Stimulated activated CD4-positive, alpha-beta T cell treated with anti-CD3 and anti-CD28 coated beads, Interleukin-12 subunit alpha, Interleukin-12 subunit beta, amount 100 ng/mL, for 48 hours (primary cell): ENCODE data around the gene PAH.
"Not testable (repeated sequence)": the region's sequence is repeated elsewhere in the genome, so short reads cannot be mapped to it uniquely, and the experiment has no call there.

Source experiments
- DNase-seq, 3 donors: peaks; one replicate each; pipeline ENCODE4 v3.0.0-alpha.2; 2020; ENCODE audit warnings: low read depth in 2 of 3, low spot score in 1 of 3

Gene PAH

GRCh38 chr12:102833687-102834441, 83.2 kb downstream of the PAH start:
- DNase-seq, result no peak

- not testable (repeated sequence) for DNase-seq
These were observed 84.2 kb downstream of the PAH start for GRCh38 chr12:102832826-102833225.

DNA sequence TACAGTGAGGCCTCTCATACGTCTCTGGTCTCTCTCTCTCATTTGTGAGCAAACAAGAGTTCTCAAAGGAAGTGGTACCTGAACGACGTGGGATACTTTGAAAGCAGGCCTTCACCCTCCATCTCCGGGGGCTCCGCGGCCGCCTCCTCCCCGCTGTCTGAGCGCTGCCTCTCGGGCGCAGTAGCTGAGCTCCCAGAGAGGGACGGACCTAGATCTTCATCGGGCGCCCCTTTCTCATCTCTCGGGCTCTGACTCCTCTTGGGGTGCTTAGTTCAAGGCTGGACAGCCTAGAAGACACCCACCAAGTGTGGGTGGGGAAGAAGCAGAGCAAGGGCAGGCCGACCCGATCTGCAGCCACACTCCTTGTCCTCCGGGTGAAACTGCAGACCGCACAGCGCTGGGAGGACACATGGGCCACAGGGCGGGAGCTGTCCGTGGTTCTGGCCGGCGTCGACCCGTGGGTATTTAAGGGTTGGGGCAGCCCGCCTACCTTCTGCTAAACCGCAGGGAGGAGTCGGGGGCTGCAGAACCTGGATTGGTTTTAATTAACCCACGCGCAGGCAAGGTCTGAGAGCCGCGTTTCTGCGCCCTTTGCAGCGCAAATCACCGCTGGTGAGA, 92.7 kb downstream of the PAH start:
- DNase-seq, result no peak

GRCh38 chr12:102821149-102821548, 95.9 kb downstream of the PAH start:
- DNase-seq, result no peak

- no peak for DNase-seq
These were observed 100.1 kb downstream of the PAH start for GRCh38 chr12:102816816-102817434.

- no peak for DNase-seq
These were observed 102.2 kb downstream of the PAH start for GRCh38 chr12:102814691-102815367.

DNA sequence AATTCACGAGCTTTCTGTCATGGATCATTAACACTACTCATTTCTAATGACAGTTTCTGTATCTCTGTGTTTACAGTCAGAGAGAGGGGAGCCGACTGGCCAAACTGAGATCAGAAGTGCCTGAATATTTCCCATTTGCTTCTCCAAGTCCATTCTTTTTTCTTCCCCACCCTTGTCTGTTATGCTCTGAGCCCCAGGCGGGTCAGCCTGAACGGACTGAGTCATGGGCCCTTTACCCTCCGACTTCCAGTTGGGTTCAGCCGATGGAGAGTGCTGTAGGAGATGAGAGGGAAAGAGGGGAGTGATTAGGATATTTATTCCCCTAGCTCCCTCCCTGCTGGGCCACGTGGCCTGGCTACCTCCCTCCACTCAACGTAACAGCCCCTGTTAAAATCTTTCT, 104.7 kb downstream of the PAH start:
- no peak for DNase-seq

- no peak for DNase-seq
These were observed 105.8 kb downstream of the PAH start for GRCh38 chr12:102811110-102811737.

DNA sequence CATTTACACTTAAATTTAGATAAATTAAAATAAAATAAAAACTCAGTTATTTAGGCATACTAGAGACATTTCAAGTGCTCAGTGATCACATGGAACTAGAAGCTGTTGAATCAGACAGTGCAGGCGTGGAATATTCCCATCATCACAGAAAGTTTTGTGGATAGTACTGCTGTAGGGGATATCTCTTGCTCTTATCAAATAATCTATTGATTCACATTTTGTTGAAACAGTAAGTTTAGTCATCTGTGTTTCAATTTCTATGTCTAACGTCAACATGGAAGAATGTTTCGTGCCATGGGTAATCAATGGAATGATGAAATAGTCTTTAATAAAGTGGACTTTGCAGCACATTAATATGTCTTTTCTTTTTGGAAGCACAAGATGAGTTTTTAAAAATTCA, 108.6 kb downstream of the PAH start:
- no peak for DNase-seq

DNA sequence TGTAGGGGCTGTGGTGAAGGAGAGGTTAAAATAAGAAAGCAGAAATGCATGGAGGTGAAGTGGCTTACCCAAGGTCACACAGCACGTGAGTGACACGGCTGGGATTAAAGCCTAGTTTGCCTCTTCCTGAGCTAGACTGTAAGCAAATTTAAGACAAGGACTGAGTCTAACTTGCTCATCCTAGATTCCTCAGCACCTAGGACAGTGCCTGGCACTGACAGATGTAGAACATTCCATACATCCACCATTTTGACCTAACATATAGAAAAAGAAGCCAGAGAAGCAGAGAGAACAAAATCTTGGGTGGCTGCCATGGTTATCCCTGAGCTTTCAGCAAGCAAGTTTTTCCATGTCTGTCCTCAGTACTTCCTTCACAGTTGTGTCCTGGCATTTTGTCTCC, 110.5 kb downstream of the PAH start:
- no peak for DNase-seq

GRCh38 chr12:102806110-102806509, 110.9 kb downstream of the PAH start:
- DNase-seq, result no peak

DNA sequence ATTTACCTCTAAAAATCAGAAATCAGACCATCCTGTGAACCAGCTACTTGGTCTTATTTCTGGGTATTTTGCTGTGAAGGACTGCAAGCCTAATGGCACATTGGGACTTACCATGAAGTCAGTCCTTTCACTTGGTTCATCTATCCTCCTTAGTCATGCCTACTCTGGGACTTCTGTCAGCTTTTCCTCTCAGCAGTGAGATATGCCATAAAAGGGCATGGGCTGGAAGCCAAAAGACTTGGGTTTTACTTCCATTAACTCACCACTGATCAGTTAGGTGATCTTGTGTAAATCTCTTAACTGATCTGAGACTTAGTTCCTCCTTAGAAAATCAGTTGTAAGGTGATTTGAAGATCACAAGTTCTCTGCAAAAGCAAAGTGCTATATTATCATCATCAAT, 116.5 kb downstream of the PAH start:
- no peak for DNase-seq

GRCh38 chr12:102799229-102799628, 117.8 kb downstream of the PAH start:
- DNase-seq, result no peak

DNA sequence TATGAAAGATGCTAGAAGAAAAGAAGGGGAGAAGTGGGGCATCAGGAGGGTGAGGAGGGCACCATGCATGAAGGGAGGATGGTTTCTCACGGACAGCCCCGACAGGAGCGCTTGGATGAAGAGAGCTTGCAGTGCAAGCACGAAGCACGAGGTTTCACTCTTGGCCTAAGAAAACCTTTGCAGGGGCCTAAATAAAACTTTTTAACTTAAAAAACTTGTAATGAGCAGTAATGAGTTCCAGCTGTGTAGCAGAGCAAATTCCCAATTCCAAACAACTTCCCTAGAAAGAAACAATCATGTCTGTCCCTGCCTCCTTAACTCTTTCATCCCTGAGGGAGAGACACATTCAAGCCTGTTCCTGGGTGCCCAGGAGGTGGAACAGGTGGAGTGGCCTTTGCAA, 119.5 kb downstream of the PAH start:
- no peak for DNase-seq

GRCh38 chr12:102793921-102794320, 123.1 kb downstream of the PAH start:
- DNase-seq, result no peak
